Activated T-cell treated with anti-CD3 and anti-CD28 coated beads, Interleukin-2, amount 50 U/mL, for 48 hours (primary cell): ENCODE data around the gene ZC3H8.
"Not testable (repeated sequence)": the region's sequence is repeated elsewhere in the genome, so short reads cannot be mapped to it uniquely, and the experiment has no call there.

Source experiments
- DNase-seq, 2 experiments: peaks; one replicate each; pipeline ENCODE4 v3.0.0-alpha.2; 2020

The ZC3H8 gene

DNA sequence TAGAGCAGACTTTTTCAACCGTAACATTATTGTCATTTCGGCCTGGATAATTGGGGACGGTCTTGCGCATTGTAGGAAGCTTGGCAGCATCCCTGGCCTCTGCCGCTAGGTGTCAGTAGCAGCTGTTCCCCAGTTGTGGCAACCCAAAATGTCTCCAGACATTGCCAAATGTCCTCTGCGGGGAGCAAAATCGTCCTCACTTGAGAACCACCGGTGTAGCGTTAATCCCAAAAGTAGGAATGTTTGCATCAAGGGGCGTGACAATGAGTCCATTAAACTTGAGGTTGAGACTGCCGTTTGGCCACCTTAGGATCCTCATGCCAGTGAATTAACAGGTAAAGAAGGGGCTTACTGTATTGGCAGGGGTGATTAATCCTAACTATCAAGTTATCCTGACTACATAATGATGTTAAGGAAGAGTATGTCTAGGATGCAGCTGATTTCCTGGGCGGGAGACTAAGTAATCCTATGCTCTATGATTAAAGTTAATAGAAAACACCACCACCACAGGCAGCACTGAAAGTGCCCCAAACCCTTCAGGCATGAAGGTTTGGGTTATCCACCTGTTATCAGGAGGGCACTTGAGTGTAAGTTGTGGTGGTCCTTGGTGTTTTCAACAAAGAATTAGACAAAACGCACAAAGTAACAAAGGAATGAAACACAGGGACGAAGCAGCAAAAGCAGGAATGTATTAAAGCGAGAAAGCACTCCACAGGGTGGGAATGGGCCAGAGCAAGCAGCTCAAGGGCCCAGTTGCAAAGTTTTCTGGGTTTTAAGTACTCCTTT lies 4.9 kb upstream of the ZC3H8 start:
- peak; percentile 90 for DNase-seq

DNA sequence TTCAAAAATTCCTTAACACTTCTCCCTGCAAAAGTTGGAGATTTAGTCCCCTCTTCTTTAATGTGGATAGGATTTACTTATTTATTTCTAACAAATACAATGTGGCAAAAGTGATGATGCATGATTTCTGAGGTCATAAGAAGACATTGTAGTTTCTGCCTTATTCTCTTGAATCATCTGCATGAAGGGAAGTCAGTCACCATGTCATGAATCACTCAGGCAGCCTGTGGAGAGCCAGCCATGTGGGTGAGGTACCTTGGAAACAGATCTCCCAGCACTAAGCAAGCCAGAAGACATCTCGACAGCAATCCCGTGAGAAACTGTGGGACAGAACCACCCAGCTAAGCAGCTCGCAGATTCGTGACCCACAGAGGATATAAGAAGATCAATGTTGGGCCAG lies 2.7 kb upstream of the ZC3H8 start:
- DNase-seq: no peak

DNA sequence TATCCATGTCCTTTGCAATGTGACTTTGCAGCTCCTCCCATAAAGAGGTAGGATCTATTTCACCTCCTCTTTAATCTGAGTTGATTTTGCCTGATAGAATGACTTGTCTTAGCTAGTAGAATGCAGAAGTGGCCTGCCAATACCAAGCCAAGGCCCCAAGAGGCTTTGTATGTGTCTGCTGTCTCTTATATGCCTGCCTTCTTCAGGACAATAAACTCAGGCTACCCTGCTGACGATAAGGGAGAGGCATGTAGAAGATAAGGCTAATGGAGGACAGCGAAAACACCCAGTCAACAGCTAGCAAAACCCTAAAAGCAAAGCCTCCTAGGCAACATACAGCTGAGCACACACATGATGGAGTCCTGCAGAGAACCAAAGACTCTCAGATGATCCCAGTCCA lies 1.8 kb upstream of the ZC3H8 start:
- no peak for DNase-seq

- DNase-seq: no peak
These were observed 1.0 kb upstream of the ZC3H8 start for GRCh38 chr2:112255875-112256274.

DNA sequence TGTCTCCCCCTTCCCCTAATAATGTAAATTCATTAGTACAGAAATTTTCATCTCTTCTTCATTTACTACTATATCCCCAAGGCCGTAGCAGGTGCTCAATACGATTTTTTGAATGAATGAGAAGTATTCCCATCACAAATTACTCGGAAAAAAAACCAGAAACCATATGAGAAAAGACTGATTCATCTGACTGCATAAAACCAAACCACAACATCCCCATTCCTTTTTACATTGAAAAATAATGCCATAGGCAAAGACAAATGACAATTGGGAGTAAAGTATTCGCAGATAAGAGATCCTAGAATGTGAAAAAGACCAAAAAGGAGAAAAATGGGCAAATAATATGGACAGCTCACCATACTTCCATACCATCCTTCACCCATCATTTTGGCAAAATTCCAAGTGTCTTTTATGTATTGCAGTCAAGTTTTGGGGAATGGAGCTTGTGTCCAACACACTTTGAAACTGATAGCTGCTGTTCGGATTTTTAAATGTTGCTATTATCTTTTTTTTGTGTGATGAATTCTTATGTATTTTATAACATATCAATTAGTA lies 1.5 kb downstream of the ZC3H8 start:
- DNase-seq: no peak

DNA sequence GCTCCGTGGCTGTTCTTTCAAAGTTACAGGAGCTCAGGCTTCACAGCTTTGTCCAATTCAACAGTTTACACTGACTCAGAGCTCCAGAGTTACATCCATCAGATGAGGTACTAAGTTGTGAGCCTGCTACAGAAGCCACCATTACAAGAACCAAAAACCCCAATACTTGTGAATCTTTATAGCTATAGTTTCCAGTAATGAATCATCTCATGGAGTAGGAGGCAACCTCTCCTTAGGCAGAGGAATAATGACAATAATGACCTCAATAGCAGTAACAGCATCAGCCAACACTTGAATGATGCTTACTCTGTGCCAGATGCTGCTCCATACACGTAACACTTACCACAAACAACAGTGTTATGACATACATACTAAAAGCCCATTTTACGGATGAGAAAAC lies 3.6 kb downstream of the ZC3H8 start:
- DNase-seq: no peak

GRCh38 chr2:112244854-112245253 lies 10.0 kb downstream of the ZC3H8 start:
- DNase-seq: no peak

GRCh38 chr2:112243233-112243632 lies 11.6 kb downstream of the ZC3H8 start:
- DNase-seq: no peak

GRCh38 chr2:112242384-112242783 lies 12.5 kb downstream of the ZC3H8 start:
- no peak for DNase-seq

GRCh38 chr2:112239862-112240261 lies 15.0 kb downstream of the ZC3H8 start:
- DNase-seq: no peak

- DNase-seq: no peak
These were observed 24.5 kb downstream of the ZC3H8 start for GRCh38 chr2:112230371-112230770.

GRCh38 chr2:112229348-112229747 lies 25.5 kb downstream of the ZC3H8 start:
- no peak for DNase-seq

- no peak for DNase-seq
These were observed 34.0 kb downstream of the ZC3H8 start for GRCh38 chr2:112220831-112221230.

DNA sequence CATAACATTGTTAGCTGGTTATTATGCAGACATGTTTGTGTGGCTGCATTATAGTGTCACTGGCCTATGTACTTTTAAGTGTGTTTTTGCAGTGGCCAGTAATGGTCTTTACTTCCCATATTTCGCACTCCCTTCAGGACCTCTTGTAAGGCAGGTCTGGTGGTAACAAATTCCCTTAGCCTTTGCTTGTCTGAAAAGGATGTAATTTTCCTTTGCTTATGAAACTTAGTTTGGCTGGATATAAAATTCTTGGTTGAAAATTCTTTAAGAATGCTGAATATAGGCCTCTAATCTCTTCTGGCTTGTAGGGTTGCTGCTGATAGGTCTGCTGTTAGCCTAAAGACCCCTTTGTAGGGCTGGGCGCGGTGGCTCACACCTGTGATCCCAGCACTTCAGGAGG lies 34.7 kb downstream of the ZC3H8 start:
- no peak for DNase-seq

GRCh38 chr2:112217854-112218253 lies 37.0 kb downstream of the ZC3H8 start:
- no peak for DNase-seq

DNA sequence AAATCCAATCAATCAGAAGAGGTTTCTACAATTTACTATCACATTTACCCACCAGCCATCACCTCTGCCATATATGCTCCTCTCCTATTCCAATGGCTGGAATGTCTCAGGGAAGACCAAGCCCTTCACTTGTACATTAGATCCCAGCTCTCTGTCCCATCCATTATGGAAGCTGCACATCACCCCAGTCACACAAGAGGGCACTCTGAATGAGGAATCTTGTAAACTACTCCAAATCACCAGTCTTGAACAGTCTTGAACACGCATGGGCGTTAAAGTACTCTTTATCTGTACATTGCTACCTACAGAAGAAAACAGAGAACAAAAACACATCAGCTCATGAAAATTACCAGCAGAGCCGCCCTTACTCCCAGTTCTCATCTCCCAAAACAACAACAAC lies 38.7 kb downstream of the ZC3H8 start:
- no peak for DNase-seq

DNA sequence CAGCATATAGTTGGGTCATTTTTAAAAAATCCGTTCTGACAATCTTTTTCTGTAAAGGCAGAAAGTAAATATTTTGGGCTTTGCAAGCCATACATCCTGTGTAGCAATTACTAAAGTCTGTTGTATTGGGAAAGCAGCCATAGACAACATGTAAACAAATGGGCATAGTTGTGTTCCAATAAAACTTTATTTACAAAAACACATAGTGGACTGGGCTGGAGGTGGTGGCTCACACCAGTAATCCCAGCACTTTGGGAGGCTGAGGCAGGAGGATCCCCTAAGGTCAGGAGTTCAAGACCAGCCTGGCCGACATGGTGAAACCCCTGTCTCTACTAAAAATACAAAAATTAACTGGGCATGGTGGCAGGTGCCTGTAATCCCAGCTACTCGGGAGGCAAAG lies 46.9 kb downstream of the ZC3H8 start:
- not testable (repeated sequence) for DNase-seq

DNA sequence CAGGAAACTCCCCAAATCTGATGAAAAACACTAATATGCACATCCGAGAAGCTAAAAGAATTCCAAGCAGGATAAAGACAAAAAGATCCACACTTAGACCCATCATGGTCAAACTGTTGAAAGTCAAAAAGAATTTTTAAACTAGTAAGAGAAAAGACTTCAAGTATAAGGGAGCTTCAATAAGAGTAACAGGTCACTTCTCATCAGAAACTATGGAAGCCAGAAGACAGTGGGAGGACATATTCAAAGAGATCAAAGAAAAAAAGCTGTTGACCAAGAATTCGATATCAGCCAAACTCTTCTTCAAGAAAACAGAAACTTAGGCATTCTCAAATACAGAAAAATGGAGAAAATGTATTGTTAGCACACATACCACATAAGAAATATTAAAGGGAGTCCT lies 50.4 kb downstream of the ZC3H8 start:
- no peak for DNase-seq

- no peak for DNase-seq
These were observed 53.0 kb downstream of the ZC3H8 start for GRCh38 chr2:112201696-112202430.

- no peak for DNase-seq
These were observed 55.7 kb downstream of the ZC3H8 start for GRCh38 chr2:112199188-112199587.

- no peak for DNase-seq
These were observed 56.1 kb downstream of the ZC3H8 start for GRCh38 chr2:112198780-112199179.

- DNase-seq: no peak
These were observed 57.0 kb downstream of the ZC3H8 start for GRCh38 chr2:112197868-112198267.

DNA sequence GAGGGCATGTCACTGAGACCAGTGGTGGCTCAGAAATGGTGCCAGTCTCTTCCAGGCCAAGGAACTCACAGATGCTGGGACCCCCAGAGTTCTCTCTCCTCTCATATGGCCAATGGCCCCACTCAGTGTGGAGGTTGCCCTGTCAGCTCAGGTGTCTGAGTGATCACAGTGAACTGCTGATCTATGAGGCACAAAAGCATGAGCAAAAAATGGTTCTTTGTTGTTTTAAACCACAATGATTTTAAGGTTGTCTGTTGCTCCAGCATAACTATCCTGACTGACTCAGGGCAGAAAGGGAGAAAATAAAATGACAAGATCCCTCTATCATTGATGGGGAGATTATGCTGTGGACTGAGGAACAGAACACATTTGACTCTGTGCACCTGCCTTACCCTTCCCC lies 58.9 kb downstream of the ZC3H8 start:
- DNase-seq: no peak

DNA sequence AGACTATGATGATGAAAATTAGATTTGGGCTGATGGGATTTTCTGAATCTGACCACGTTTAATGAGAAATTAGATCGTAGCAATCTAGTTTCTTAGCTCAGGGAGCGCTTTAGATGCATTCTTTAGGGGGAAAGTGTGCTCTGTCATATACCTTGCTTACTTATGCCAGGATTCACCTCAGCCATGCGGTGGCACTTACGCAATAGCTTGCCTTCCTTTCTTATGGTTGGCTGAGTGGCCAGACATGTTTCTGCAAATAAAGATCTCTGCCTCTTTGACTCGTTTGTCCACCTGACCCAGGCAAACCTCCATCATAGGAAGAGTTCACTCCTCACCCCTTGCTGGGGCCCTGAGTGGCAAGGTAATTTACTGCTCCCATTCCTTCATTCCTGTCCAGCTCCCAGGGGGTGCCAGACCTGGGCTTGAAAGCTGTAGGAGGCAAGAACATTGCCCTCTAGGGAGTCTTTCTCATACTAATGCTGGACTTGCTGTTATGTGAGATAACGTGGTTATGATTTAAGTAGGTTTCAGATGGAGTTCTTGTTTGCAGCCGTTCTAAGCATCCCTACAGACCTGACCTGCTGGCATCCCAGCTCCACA lies 59.6 kb downstream of the ZC3H8 start:
- no peak for DNase-seq
